HG03196 (cell line): ENCODE results near the gene NTMT1.
"Not testable (repeated sequence)": the region's sequence is repeated elsewhere in the genome, so short reads cannot be mapped to it uniquely, and the experiment has no call there.

Experiments used
- ATAC-seq: cut with Tn5 transposase; IDR thresholded peaks from one replicate; pipeline ENCODE4 v1.9.1; 2021; ENCODE audit not compliant: unreplicated experiment

Gene NTMT1

GRCh38 chr9:129635099-129636065 lies 9.4 kb downstream of the NTMT1 start:
- ATAC-seq, result no peak

GRCh38 chr9:129636343-129636742 lies 10.4 kb downstream of the NTMT1 start:
- not testable (repeated sequence) for ATAC-seq

- ATAC-seq, result no peak
Measured at GRCh38 chr9:129637102-129637501, 11.1 kb downstream of the NTMT1 start.

GRCh38 chr9:129637673-129638439 lies 11.9 kb downstream of the NTMT1 start:
- ATAC-seq, result no peak

GRCh38 chr9:129639034-129639630 lies 13.2 kb downstream of the NTMT1 start:
- no peak for ATAC-seq

- ATAC-seq, result no peak
Measured at GRCh38 chr9:129639756-129640085, 13.8 kb downstream of the NTMT1 start.

DNA sequence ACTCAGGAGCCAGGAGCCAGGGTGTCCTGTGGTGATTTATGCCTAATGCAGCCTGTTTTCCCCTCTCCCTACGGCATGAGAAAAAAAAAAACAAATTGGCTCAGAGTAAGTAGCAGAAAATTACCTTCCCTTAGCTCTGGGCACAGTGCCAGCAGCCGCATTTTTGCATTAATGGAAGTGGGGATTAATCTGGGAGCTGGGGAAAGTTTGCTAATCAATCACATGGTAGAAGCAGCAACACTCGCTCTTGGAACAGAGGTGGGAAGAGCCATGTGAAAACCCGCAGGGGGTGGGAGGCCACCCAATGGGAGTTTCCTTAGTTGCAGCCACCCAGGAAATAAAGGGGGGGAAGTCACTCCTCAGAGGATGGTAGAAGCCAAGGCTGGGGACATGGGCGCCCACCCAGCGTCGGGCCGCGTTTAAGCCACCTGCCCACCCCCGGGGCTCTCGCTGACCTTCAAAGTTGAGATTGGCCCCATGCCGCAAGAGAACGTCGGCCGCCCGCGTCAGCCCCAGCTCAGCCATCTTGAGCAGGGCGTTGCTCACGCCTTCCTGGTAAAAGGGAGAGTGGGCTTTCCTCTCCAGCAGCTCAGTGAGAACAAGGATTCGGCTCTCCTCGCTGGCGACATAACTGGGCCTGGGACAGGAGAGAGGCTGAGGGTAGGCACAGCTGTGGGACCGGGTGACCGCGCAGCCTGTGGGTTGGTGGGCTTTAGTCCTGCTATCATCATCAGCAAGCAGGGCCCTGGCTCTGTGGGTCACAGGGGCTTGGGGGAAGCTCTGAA lies 14.3 kb downstream of the NTMT1 start:
- no peak for ATAC-seq

- ATAC-seq, result no peak
Measured at GRCh38 chr9:129640871-129641749, 15.1 kb downstream of the NTMT1 start.

DNA sequence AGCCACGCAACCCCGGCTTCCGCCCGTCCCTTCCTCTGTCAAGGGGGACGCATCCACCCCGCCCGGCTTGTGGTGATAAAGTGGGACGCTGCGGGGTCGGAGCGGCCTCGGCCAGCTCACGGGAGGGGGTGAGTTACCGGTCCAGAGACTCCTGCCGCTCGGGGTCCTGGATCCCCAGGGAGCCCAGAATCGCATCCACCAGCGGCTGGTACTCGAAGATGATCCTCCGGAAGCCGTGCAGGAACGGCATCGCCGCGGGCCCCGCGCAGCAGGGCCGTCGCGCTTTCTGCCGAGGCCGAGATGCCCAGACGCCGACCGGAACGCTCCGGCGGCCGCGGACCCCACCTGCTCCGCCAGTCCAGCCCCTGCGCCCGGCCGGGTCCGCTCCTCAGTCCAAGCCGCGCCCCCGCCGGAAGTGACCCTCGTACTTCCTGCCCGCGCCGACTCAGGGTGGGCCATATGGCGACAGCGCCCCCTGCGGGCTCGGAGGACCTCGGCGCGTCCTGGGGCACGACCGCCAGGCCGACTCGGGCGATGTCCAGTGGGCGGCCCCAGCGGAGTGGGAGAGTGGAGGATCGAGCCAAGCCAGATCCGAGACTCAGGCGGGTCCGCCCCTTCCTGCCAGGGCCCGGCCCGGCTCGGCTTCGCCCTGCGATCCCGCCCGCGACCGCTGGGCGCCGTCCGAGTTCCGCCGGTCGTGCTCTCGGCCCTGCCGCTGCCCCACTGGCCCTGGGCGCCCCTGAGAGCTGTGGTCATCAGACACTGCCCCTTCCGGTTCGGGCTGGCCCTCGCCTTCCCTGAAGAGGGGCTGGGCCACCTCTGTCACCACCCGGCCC lies 16.0 kb downstream of the NTMT1 start, which contains the start of gene ASB6:
ASB6 (minus strand) TSS at position 402 of the 836 bp plus-strand sequence; CDS start at position 250, 152 bp downstream.
- peak; percentile 87 for ATAC-seq

DNA sequence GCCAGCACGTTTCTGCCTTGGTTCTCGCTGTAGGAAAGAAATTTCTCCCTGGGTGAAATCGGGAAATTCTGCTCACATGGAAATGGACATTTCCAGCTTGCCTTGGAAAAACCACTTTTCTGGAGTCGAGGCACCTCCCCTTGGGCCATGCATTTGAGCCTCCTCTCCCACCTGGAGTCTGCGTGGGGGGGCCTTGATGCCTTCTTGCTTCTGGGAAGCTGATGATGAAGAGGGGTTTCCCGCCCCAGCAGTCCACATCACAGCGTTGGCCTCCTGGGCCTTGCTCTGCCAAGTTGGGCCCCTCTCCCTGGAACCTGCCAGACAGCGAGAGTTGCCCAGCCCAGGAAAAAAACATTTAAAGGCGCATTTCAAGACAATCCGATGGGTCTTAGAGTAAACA lies 17.7 kb downstream of the NTMT1 start:
- no peak for ATAC-seq

- ATAC-seq, result no peak
Measured at GRCh38 chr9:129644365-129644764, 18.4 kb downstream of the NTMT1 start.

- ATAC-seq, result no peak
Measured at GRCh38 chr9:129644902-129645301, 18.9 kb downstream of the NTMT1 start.

DNA sequence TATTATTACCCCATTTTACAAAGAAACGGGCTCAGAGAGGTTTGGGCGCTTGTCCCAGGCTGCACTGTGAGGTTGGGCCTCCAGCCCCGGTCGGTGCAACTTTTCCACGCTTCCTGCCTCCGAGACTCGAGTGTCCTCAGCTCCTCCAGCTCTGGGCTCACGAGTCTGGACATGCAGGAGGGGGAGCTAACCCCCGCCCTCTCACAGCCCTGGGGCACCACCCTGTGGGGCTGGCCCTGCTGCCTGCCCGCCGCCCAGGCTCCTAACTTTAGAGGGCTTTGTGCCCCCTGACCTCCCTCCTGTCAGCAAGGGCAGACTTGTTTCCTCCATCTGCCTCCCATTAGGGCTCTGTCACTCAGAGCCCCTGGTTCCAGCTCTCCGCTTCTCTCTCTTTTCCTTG lies 20.3 kb downstream of the NTMT1 start:
- ATAC-seq, result no peak

DNA sequence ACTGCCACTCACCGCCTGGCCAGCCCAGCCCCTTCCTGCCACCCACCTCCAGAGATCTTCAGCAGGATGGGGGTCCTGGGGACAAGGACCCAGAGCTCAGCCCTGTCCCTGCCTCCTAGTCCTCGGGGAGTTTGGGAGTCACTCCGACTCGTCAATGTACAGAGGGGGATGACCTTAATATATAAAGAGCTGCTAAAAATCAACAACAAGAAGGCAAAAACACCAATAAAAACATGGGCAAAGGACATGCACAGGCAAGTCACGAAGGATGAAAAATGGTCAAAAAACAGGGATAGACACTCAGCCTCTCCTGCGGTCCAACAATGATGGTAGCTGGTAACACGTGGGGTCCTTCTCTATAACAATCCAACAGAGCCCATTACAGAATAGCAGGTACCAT lies 20.7 kb downstream of the NTMT1 start:
- ATAC-seq, result no peak

DNA sequence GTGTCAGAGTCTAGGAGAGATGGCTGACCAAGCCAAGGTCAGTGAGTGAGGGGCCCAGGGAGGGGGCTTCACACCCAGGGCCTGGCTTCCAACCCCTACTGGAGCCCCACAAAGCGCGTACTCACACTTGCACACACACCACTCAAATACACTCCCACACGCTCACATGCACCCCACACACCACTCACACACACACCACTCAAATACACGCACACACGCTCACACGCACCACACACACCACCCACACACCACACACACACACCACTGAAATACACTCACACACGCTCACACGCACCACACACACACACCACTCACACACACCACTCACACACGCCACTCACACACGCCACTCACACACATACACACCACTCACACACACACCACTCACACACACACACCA lies 21.7 kb downstream of the NTMT1 start:
- no peak for ATAC-seq

DNA sequence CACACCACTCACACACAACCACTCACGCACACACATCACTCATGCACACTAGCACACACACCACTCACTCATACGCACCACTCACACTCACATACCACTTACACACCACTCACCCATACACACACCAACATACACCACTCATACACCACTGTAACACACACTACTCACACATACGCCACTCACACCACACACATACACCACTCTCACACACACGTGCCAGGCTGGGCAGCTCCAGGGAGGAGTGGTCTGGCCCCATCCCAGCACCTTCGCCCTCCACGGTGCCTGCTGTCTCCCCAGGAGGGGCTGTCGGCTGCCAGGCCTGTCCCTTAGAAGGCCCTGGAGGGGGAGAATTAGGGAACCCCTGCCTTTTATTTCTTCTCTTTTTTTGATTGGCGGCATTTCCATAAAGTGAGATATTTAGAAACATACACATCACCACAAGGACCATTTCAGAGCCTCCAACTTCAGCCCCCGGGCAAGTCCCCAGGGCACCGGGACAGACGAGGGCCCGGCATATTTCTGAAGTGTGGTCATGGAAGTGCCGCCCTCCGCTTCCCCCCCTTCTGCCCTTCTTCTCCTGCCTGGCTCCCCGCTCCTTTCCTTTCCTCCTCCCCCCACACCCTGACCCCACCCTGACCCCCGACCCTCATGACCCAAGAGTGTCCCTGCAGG lies 22.3 kb downstream of the NTMT1 start:
- no peak for ATAC-seq

GRCh38 chr9:129648764-129649115 lies 22.8 kb downstream of the NTMT1 start:
- no peak for ATAC-seq
